ENCODE results near the gene FAAP100.

Gene FAAP100

DNA sequence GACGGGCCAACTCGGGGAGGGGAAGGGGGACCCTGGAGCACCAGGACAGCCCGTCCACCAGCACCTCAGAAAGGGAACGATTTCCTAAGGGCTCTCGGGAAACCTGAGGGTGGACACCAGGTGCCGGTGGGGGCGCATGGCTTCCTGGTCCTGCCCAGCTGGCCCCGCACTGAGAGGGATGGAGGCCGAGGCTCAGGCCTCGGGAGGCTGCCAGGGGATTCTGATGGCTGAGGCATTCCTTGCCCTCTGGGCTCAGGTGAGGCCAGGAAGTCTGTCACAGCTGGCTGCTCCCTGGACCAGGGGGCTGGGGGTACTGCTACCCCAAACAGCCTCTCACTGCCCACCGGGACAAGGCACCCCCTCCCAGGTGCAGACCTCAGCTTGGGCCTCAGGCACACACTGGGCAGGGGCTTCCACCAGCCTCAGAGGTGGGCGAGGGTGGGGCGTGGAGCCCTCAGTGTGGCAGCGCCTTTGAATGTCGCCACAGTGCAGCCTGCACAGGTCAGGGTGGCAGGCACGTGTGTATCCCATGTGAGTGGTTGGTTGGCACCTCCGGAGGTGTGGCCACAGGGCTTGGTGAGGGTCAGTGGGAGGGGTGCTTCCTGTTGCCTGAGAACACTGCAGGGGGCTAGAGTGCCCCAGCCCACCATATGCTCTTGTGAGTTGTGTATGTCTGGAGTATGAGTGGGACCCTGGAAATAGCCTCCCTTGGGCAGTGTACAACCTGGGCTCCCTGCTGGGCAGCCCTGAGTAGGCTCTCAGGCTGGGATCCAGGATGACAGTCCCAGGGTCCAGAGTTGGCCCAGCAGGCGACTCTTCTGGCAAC lies 27.9 kb downstream of the FAAP100 start:
- no peak for DNase-seq (ENCODE audit: low spot score)

DNA sequence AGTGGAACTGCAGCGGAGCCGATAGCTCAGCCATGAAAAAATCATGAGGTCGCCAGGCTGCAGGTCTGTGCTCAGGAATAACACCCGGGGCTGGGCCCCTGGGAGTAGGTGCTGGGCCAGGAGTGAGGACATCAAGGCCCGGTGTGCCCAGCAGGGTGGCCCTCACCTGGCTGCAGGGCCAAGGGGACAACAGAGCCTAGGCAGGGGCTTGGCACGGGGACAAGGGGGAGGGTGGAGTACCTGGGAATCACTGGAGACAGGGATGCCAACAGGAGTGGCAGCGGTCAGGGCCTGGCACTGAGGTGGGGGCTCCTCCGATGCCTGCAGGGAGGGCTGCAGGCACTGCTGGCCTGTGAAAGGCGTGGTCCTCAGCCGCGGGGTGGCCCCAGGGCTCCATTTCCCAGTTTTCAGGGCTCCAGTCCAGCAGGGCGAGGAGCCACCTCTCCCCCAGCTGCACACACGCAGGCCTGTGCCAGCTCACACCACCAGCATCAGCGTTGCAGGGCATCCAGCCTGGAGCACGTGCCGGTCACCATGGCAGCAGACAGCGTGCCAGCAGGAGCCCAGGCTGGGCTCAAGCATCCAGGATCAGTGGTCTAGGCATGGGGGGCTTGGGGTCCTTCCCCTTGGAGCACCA lies 28.6 kb downstream of the FAAP100 start:
- peak; percentile 75 for DNase-seq (ENCODE audit: low spot score)

DNA sequence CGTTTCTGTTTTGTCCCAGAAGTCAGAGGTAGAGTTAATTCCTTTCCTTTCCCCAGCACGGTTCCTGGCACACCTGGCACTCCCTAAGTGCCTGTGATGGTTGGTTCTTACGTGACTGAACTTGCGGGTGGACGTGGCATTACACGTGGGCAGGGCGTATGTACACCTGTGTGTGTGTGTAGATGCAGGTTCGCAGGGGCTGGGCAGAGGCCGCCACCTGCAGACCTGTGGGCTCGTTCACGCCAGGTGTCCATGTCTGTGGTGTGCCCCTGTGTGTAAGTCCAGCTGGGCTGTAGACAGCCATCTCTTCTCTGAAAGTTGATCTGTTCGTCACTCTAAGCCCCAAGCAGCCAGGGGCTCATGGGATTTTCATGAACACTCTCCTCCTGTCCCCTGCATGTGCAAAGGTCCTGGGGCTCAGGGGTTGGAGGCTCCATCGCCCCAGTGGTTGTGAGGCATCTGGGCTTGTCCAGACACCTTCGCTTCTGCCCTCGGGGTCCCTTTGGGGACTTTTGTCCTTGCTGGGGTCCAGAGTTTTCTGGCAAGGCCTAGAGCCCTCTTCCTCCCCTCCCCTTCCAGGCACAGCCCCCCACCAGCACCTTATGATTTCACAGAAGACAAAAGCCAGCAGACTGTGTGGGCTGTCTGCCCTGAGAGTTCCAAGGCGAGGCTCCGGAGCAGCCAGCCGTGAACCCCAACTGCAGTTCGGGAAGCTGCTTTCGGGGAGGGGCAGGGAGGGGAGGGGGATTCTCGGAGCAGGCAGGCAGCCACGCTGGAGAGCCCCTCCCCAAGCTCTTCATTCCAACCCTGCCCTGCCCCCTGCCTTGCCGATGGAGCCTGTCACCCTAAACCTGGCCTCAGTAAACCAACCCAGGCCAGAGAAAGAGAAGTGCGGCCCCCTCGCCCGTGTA lies 29.4 kb downstream of the FAAP100 start:
- DNase-seq (ENCODE audit: low spot score): no peak

DNA sequence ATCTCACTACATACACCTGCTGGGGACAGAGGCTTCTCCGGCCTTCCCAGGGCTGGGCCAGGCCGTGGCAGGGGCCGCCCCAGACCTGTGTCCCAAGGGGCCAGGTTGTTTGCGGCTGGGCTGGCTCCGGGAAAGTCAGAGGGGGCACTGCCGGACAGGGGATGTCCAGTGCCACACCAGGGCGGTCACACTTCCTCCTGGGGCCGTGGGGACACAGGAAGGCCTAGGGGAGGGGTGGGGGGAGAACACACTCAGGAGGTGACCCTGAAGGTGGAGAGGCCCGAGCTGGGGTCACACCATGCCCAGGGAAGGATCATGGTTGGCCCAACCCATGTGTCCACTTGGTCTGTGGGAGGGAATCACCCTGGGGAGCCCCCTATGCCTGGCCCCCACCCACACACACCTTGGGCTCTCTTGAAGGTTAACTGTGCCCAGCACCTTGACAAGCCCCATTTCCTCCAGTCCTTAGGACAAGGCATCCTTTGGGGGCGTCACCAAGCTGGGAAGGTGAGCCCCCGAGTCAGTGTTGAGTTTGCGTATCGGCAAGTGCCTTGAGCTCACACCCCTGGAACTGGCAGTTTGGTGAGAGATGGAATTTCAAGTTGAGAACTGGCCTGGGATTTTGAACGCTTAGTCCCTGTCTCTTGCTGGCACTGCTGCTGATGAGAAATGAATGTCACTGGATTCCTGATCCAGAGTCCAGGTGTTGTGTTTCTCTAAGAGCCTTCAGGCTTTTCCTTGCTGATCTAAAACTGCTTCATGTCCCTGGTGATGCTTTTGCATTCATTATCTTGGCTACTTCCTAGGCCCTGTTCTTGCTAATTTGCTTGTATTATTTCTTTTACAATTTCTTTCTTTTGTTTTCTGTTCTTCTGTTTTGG lies 31.9 kb downstream of the FAAP100 start:
- DNase-seq (ENCODE audit: low spot score): no peak

DNA sequence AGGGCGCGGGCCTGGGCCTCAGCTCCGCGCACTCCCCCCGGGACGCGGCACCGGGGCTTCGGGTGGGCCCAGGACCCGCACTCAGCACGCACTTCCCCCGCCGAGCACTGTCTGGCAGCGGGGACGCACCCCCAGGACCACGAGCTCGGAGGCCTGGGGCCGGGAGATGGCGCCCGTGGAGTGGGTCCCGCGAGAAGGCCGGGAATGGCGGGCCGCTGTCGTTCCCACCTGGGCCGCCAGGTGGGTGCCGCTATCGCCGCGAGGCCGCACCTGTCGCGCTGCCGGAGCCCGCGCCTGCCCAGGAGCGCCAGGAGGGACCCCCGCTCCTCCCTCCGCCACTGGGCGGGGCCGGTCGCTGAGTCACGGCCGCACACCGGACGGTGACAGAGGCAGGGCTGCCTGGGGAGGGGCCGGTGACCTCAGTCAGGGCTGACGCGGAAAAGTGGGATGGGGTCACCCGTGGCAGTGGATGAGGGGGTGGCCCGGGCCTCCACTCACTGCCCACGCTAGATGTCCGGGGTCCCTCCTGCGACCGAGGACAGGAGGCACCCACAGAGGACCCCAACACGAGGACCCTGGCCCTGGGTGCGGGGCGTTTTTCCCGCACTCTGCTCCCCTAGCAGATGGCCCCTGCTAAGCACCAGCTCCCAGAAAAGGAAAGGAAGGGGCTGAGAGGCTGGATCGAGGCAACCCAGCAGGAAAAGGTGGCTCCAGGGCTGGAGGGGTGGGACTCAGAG lies 32.7 kb downstream of the FAAP100 start:
- DNase-seq (ENCODE audit: low spot score): no peak

DNA sequence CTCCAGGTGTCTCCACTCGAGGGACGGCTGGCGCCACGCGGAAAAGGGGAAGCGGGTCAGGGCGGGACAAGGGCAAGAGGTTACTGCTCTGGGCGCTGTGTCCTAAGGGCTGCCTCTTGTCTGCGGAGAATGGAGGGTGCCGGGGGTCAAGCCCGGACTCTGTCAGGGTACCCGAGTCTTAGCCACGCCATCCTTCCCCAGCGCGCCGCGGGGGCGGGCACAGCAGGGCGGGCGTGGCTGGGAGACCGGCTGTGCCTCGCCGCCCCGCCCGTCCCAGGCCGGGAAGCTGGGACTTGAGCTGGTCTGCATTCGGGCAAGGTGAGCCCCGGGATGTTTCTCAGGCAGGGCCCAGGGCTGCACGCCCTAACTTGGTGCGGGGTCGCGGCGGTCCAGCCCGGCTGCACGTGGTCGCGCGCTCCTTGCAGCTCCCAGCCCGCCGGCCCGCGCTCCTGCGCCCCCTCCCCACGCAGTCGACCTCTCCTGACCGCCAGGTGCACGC lies 33.3 kb downstream of the FAAP100 start:
- DNase-seq (ENCODE audit: low spot score): peak; percentile 41

DNA sequence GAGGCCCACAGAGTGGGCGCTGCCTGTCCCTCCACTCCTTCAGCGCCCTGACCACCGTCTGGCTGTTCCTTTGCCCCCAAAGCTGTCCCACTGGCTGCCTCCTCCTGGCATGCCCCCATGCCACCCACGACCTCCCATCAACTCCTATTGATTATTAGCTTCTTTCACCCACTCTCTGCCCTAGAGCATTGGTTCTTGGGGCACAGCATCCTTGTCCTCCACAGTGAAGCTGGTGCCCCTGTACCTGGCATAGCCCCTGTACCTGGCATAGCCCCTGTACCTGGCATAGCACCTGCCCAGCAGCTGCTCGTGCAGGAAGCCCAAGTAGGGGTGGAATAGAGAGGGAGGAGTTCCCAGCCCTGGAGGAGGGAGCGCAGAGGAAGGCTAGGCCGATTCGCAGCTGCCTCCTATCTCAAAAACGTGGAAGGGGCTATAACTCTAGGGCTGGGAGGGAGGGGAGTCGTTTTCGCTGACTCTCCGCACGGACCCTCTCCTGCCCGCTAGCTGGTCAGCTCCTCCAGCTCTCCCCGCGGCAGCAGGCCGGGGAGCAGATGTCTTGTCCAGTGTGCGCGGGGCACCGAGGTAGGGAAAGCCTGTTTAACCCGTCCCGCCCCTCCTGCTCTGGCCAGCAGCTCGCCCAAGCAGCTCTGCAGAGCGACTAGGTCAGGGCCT lies 33.9 kb downstream of the FAAP100 start:
- DNase-seq (ENCODE audit: low spot score): no peak

DNA sequence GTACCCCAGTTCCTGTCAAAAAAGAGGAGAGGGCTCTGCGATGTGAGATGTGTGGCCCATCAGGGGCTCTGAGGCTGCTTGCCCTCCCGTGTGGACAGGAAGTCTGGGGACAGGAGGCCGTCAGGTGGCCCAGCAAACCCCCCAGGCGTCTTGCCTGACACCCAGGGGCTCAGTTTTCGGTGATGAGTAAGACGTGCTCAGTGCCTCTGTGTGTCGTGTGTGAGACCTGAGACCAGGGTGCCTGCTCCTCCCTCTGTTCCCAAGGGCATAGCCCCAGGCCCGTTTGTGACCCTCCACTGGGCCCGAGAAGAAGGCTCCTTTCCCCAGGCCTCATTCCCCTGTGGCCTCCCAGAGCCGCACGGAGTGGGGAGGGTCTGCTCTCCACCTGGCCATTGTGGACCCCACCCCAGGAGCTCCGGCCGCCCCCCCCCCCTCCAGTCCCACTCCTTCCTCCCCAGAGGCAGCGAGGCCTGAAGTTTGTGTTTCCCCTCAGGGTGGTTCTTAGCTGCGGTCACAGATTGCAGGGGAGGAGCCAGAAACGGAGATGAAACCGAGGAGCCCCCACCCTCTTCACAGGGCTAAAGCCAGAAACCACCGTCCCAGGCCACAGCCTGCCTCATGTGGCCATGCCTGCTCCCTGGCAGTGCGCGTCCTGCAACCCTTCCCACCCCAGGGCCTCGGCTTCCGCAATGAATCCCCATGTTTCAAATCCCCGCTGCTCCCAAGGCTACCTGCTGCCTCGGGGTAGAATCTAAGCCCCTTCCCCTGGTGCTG lies 34.6 kb downstream of the FAAP100 start:
- DNase-seq (ENCODE audit: low spot score): peak; percentile 40

DNA sequence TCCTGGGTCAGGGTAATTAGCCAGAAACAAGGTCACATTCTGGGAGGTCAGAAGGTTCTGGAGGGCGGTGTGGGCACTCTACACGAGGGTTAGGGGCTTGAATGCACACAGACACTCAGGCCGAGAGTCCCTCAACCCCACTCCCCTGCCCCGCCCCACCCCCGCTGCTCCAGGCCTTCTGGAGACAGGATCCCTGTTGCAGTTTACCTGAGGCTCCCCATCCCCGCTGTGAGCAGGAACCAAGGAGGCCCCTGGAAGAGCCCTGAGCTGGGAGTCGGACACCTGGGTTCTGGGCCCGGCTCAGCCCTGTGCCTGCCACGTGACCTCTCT lies 35.2 kb downstream of the FAAP100 start:
- DNase-seq (ENCODE audit: low spot score): no peak

DNA sequence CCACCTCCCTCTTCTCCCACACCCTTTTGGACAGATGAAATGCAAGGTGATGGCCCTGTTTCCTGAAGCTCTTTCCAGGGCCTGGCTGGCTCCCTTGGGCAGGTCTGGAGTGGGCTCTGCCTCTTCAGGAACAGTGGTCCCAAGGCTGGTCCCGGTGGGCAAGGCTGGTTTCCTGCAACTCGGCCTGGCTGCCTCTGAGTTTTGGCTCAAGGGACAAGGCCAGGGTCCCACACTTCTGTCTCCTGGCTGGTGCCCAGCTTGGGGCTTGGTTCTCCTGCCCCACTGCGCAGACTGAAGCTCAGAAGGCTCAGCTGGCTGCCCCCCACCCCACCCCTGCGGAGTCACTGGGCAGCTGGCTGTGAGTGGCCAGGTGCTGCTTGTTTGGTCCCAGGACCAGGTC lies 35.7 kb downstream of the FAAP100 start:
- DNase-seq (ENCODE audit: low spot score): no peak

DNA sequence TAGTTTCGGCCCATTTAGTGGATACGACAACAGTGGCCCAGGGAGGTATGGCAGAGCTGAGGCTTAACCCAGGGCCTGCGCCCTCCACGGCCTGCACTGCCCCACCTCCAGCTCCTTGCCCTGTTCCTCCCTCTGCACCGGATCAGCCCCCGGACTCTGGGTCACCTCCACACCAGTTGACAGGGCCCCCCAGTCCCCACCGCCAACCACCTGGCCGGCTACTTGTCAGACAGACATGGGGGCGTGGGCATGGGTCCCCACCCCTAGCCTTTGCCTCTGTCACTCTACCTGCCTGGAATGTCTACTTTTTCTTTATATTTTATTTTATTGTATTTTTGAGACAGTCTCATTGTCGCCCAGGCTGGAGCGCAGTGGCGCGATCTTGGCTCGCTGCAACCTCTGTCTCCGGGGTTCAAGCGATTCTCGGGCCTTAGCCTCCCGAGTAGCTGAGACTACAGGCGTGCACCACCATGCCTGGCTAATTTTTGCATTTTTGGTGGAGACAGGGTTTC lies 36.6 kb downstream of the FAAP100 start:
- DNase-seq (ENCODE audit: low spot score): no peak

DNA sequence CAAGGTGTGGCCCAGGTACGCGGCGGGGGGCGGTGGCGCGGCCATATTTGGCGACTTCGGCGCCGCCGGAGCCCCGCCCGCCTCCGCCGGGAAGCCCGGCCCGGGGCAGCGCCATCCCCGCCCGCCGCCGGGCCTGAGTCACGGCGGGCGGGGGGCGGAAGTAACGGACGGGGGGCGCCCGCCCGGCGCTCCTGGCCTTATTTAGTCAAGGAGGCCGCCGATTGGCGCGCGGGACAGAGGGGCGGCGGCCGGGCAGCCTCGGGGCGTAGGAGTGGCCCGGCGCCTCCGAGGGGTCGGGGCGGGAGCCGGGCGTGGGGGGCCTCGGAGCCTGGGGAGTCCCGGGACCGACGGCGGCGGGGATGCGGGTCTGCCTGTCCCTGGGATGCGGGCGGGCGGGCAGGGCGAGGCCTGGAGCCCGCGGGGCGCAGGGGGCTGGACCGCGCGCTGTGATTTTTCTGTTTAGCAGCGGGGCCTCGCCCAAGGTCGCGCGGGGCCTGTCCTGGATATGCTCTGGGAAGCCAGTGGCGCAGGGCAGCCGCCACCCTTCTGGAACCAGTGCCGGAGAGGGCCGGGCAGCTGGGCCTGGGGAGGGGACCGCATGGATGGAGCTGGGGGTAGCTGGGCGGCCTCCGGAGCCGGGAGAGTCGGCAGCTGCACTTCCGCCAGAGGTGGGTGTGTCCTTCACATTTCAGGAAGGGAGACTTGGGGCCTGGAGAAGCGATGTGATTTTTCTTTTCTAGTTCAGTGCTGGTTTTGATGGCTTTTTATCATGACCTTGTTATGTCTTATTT lies 37.2 kb downstream of the FAAP100 start:
- DNase-seq (ENCODE audit: low spot score): peak; percentile 85

DNA sequence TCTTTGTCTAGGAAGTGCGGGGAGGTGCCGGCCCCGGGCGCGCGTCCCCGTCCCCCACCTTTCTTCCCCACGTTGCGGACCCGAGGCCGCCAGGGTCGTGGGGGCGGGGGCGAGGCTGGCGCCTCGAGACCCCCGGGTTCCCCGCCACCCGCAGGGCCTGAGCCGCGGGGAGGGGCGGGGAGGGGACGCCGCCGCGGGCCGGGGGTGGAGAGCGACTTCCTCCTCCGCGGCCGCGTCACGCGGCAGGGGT lies 37.7 kb downstream of the FAAP100 start:
- no peak for DNase-seq (ENCODE audit: low spot score)

DNA sequence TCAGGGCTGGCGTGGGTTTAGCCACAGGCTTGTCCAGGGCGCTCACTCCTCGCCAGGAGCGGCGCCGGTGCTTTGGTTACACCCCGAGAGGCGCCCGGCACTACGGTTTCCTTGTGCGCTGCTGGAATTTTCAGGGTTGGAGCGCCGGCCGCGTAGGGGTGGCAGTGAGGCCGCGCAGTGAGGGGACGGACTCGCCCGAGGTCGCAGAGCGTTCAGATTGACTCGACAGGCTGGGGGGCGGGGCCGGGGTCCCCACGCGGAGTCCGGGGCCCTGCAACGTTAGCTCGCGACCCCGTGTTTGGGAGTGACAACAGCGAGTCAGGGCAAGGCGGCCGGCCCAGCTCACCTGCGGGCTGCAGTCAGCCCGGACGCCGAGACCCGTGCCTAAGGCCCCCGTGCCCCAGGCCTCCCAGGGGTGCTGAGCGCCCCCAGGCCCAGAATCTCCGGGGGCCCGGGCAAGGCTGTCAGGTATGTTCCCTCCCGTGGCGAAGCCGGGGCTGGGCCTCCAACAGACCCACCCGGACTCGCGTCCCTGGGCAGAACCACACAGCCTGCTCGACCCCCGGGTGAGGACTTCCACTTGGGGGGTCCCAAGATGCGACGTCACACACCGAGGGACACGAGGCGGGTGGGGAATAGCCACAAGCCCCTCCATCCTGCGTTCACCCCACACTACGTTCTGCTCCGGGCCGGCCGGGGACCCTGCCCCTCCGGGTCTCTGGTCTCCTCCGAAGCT lies 38.2 kb downstream of the FAAP100 start:
- DNase-seq (ENCODE audit: low spot score): peak; percentile 54

DNA sequence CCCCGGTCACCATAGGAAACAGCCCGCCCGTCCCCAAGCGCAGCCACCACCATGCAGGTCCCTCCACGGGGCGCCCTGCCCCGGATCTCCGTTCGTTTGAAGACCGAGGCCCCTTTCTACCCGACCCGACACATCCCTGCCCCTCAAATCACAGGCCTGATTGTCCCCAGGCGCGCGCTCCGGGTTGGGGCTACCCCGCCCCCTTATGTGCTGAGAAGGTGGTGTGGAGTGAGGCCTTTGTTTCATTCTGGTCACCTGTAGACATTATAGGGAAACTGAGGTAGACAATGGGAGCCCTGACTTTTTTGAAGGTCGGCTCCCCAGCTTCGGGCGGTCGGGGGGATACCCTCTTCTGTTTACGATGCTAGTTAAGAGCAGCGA lies 38.8 kb downstream of the FAAP100 start:
- peak; percentile 38 for DNase-seq (ENCODE audit: low spot score)

DNA sequence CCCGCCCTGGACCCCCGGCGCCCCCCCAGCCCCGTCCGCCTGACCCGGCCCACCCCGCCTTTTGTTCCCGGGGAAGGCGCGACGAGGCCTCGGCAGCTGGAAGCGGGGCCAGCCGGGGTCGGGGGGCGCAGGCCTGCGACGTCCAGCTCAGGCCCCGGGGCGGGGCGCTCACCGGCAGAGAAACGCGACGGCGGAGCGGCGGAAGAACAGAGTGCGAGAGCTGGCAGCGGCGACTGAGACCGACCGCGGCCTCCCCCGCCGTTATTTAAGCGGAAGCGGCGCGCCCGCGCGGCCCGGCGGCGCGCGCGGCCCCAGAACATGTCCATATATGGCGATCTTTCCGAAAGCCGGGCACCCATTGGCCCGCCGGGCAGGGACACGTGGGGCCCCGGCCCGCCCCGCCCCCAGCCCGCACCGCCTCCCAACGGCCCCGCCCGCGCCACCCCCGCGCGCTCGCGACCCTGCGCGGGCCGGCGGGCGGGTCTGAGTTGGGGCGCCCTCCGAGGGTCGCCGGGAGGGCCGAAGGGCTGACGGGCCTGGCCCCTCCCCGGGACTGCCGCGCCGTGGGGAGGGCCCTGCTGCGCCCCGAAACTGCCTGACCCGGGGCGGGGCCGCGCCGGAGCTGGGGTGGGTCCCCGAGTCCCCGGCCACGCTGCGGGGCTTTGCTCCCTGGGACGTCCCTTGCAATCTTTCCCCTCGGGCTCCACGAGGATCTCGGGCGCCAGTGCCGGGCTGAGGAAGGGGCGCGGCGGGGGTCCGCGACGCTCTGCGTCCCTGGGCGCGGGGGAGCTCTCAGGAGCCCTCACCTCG lies 39.4 kb downstream of the FAAP100 start, which contains the start of gene ACTG1:
ACTG1 (minus strand) TSS at position 238 of the 810 bp plus-strand sequence. CDS start 445 bp downstream, outside the sequence.
- peak; percentile 95 for DNase-seq (ENCODE audit: low spot score)

All from AG08395 (cell line).